LNCAP (cell line): Measurements from ENCODE around the gene RAD9A.

Source experiments
- TF ChIP-seq, protein P1 (sequence below): fragments of 450-650 bp; IDR thresholded peaks from 2 replicates; pipeline ENCODE4 v1.5.1; 2017; ENCODE audit warnings: mild to moderate bottlenecking

Gene RAD9A

GRCh38 chr11:67373648-67374570 is 17.9 kb upstream of the RAD9A start:
- TF ChIP-seq, protein P1, sequence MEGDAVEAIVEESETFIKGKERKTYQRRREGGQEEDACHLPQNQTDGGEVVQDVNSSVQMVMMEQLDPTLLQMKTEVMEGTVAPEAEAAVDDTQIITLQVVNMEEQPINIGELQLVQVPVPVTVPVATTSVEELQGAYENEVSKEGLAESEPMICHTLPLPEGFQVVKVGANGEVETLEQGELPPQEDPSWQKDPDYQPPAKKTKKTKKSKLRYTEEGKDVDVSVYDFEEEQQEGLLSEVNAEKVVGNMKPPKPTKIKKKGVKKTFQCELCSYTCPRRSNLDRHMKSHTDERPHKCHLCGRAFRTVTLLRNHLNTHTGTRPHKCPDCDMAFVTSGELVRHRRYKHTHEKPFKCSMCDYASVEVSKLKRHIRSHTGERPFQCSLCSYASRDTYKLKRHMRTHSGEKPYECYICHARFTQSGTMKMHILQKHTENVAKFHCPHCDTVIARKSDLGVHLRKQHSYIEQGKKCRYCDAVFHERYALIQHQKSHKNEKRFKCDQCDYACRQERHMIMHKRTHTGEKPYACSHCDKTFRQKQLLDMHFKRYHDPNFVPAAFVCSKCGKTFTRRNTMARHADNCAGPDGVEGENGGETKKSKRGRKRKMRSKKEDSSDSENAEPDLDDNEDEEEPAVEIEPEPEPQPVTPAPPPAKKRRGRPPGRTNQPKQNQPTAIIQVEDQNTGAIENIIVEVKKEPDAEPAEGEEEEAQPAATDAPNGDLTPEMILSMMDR, result no peak

GRCh38 chr11:67374571-67375281 is 17.1 kb upstream of the RAD9A start:
- TF ChIP-seq, protein P1, result no peak

DNA sequence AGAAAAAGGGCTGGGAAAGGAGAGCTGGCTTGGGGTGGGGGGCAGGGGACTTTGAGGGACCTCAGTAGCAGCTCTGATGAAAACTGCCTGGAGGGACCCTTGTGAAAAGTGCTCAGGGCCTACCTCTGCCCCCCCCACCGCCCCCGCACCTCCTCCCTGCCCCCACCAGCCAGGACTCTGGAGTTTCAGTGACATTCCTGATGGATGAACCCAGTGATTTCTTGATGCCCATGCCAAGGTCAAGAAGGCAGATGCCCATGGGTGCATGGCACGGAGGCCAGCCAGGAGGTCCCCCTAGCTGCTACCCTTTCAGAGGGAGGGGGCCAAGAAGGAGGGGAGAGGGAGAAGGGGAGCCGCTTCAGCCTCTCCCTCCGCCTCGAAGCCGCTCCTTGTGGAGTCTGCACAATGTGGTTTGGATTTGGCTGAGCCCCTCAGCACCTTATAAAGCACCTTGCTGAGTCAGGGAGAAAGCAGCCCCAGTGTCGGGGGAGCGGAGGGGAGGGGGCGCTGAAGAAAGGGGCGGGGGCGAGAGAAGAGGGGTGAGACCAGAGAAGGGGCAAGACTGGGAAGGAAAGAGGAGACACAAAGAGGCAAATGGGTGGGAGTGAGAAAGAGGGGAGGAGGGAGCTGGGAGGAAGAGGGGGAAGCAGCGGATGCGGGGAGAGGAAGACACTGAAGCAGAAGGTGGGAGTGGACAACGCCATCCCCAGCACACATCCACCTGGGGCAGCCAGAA is 16.3 kb upstream of the RAD9A start:
- TF ChIP-seq, protein P1, result no peak

GRCh38 chr11:67376063-67376820 is 15.5 kb upstream of the RAD9A start:
- TF ChIP-seq, protein P1, result no peak

DNA sequence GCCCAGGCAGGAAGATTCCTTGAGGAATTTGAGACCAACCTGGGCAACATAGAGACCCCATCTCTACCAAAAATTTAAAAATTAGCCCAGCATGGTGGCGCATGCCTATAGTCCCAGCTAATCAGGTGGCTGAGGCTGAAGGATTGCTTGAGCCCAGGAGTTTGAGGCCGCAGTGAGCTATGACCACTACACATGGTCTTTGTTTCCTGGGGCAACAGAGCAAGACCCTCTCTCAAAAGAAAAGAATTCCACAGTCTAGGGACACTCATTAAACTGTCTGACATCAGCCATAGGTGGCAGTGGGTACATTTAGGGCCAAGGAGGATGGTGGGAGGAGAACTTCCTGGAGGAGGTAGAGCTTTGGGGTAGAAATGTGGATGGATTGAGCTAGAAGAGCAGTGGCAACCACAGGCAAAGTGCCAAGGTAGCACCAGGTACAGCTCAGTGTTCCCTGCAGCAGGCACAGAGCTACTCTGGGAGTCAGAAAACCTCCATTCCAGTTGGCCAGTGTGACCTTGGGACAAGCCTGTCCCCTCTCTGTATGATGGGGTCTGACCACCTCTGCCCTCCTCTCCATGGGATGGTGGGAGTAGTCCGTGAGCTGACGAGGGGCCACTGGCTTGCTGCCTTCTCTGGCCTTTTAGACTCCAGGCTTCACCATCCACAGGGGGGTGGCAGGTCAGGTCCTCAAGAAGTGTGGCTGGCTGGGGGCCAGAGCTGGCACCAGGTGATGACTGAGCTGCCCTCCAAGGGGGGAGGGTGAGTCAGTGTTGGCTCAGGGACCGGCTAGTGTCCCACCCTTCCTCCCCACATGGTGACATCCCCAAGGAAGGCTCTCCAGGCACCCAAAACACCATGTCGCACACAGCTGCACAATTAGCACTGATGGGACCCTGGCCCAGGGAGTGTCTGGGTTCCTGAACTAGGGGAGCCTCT is 14.6 kb upstream of the RAD9A start:
- TF ChIP-seq, protein P1, result no peak

DNA sequence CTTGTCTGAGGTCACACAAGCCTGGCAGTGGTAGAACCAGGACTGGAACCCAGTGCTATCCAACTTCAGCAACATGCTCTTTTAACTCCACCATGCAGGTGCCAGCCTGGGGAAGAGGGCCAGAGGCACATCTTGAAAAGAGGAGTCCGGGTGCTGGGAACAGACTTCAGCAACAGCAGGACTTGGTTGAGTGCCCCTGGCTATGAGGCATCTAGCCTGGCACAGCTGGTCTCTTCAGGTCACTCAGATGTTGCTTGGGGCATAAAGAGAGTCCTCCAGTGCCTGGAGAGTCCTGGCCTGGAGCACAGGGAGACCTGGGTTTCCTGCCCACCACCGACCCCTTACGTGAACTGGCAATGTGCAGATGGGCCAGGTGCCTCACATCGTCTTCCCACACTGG is 13.2 kb upstream of the RAD9A start:
- TF ChIP-seq, protein P1, result no peak
